Activated T-helper 9 cell treated with anti-CD3 and anti-CD28 coated beads, Interleukin-2, amount 50 U/mL, for 16 hours (primary cell): ENCODE results near the gene CFAP97D2.
"Not testable (repeated sequence)": the region's sequence is repeated elsewhere in the genome, so short reads cannot be mapped to it uniquely, and the experiment has no call there.

ENCODE experiments used
- DNase-seq: peaks from one replicate; pipeline ENCODE4 v3.0.0-alpha.2; 2020; ENCODE audit warnings: low read depth

CFAP97D2 gene

DNA sequence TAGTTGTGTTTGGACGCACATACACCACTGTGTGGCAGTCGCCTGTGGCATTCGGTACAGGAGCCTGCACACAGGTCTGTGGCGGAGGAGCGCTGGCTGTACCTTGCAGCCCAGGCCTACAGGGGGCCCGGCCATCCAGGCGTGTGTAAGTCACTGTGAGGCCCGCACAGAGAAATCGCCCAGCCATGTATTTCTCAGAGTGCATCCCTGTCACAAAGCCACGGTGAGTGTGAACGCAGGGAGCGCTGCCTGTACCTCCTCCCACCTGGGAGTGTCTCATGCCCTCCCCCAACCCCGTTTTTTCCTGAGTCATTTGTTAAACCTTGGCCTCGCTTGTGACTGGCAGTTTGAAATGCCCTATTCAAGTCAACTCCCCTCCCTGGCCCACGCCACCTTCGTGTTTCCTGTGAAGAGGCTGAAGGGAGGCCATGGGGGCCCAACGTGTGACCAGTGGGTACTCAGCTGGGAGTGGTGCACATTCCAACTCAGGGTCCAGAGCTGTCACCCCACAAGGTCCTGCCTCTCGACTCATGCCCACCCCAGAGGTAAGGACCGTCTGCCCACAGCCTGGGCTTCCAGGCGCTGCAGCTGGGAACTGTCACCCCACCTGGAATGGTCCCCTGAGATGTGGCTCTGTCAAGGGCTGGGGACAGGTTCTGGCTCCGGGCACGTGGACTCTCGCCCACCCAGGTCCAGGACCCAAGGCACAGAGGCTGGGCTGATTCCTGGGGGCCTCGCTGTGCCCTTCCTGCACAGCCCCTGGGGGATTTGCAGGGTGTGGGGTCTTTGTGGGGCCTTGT lies 35.1 kb upstream of the CFAP97D2 start:
- no peak for DNase-seq

DNA sequence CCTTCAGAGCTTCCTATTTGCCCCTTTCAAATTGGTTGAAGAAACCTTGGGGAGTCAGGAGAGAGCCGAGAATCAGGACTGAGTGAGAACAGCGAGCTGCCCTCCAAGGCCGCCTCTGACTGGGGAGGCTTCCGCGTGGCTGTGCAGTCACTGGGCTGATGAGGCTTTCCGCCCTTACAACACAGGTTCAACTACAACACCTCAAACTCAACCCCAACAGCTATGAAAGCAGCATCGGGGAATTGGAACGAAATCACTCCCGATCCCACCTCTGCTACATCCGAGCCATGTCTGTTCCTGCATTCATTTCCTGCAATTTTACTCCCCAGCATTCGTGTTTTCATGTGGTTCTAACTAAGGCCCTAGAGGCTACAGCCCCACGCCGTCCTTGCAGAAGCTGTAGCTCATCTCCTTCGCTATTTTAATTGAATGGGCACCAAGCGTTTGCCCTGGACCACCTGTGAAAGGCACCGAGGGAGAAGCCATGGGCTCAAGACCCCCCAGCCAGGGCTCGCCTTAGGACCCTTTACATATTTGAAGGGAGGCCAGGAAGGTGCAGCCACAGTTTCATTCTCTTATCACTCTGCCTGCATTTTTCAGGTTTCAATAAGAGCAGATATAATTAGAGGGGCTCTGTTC lies 34.3 kb upstream of the CFAP97D2 start:
- DNase-seq = no peak

GRCh38 chr13:114145256-114145655 lies 33.8 kb upstream of the CFAP97D2 start:
- DNase-seq = no peak

GRCh38 chr13:114145722-114146121 lies 33.3 kb upstream of the CFAP97D2 start:
- DNase-seq = no peak

GRCh38 chr13:114146173-114146572 lies 32.9 kb upstream of the CFAP97D2 start:
- no peak for DNase-seq

GRCh38 chr13:114146629-114147028 lies 32.4 kb upstream of the CFAP97D2 start:
- no peak for DNase-seq

GRCh38 chr13:114147803-114148520 lies 31.1 kb upstream of the CFAP97D2 start:
- no peak for DNase-seq

DNA sequence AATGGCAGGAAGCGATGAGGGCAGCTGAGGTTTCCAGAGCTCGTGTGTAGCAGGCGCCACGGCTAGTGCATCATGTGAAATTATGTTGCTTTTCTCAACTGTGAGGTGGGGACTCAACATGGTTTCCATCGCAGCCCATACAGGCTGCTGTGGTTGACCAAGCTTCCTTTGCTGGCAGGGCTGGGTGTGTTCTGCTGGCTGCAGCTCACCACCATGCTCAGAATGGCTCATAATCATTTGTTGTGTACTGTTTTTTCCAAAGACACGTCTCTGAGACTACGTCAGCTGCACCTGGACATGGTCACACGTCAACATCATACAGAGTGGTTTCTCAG lies 30.6 kb upstream of the CFAP97D2 start:
- DNase-seq = peak; percentile 69

DNA sequence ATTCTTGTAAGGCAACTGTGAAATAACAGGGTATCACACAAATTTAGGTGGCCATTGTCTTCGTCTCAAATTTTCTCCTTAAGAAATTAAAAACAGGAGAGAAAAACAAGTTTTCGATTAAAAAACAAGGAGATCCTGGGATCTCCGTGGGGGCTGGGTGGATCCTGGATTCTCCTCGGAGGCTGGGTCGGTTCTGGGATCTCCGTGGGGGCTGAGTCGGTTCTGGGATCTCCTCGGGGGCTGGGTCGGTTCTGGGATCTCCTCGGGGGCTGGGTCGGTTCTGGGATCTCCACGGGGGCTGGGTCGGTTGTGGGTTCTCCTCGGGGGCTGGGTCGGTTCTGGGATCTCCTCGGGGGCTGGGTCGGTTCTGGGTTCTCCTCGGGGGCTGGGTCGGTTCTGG lies 30.2 kb upstream of the CFAP97D2 start:
- not testable (repeated sequence) for DNase-seq

DNA sequence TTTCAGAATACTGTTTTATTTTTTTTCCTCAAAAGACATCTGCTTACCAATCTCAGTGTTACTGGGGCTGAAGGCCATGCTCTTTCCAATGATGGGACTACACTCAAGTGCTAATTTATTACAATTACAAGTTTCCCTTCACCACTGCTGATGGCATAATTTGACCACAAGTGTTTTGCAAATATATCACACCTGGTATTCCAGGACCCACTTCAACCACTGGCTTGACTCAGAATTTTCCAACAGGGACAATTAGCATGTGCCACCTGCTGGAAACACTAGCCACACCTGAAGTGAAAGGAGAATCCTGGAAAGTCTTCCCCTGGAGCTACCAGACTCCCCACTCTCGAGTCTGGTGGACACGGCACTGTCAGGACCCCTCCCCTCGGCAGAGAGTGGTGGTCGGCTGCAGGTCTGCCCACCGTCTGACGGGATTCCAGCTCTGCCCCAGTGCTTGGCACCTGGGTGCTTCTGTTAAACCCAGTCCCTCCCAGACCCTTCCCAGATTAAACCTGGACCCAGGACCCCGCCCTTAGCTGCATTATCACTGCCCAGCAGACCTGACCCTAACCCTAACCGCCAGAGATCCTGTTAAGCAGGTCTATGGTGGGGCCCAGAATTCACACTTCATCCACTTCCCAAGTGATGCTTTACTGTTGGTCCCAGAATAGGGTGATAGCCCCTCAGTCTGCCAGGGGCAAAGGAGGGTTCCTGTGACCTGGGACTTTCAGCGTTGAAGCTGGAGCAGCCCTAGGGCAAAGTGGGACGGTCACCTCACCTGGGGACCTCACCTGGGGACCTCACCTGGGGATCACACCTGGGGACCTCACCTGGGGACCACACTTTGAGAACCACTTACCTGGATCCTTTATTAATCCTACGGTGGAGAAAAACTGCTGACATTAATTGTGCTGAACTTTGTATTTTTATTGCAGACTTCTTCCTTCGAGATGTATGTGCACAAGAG lies 29.0 kb upstream of the CFAP97D2 start:
- no peak for DNase-seq

DNA sequence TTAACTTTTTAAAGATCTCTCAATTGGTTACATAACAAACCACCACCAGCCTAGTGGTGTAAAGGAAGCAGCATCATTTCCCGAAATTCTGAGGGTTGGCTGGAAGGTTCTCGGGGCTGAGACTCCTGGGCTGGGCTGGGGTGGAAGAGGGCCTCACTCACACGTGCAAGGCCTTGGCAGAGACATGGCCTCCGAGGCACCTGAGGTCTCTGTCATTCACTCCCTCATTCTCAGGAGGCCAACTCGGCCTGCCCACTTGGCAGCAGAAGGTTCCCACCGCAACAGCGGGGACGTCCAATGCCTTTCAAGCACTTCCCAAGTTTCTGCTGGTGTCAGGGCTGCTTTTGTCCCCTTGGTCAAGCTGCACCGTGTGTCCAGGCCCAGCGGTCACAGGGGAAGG lies 28.0 kb upstream of the CFAP97D2 start:
- no peak for DNase-seq

DNA sequence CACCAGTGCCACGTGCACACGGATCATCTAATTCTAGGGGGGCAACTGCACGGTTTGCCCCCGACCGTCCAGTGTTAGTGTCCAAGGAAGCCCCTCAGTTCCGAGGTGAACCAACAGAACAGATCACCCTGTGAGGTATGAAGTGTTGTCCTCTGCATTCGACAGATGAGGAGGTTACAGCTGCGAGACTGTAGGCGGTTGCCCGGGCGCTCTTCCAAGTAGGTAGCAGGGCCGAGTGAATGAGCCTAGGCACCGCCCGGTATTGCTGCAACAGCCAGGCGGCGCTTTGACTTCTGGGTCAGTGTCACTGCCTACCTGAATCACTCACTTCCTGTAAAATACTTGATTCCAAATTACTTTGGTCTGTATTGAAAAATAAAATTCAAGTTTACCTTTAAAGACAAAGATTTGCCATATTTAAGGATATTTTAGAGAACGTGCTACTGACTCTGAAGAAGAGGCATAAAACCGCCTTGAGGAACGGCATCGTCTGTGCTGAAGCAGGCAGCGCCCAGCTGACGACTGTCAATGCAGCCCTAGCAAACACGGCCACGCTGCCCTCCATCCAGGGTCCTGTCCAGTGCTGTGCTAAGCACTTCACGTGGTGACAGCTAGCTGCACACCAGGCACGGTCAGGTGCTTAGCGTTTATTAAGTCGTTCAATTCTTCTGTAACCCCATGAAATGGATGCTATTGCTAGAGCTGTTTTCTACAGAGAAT lies 27.3 kb upstream of the CFAP97D2 start:
- DNase-seq = peak; percentile 40

GRCh38 chr13:114152285-114152645 lies 26.8 kb upstream of the CFAP97D2 start:
- no peak for DNase-seq

DNA sequence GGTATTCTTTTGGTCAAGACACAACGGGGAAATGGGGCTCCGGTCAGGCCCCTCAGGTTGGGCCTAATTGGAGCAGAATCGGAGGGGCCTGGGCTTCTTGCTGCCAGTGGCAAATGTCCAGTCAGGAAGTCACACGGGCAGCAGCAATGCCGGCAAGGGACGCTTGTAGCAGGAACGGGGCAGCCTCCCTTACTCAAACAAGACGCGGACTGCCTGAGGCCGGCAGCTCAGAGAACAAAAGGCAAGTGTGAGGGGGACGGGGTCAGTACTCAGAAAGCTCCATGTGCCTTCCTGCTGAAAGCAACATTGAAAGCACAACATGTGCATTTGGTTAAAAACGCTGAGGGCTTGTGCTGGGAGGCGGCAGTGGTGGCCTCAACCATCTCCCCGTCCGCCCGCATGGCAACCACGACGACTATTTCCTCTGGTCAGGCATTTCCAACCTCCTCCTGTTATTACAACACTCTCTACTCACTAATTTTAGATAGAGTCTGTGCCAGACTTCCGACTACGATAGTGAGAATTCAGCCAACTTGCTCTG lies 26.2 kb upstream of the CFAP97D2 start:
- DNase-seq = no peak

DNA sequence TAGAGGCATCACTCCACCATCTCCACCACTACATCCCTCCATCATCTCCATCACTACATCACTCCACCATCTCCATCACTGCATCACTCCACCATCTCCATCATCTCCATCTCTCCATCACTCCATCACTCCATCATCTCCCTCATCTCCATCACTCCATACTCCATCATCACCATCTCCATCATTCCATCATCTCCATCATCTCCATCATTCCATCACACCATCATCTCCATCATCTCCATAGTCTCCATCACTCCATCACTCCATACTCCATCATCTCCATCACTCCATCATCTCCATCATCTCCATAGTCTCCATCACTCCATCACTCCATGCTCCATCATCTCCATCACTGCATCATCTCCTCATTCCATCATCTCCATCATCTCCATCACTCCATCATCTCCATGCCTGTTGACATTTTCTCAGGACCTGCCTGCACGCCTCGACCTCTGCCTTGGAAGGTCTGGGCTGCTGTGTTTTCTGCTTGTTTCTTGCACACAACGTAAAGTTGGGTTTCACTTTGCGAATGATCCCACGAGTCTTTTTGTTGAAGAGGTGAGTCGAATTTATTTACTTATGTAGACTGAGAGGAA lies 25.5 kb upstream of the CFAP97D2 start:
- no peak for DNase-seq

- DNase-seq = no peak
These were observed 24.6 kb upstream of the CFAP97D2 start for GRCh38 chr13:114154476-114154875.

DNA sequence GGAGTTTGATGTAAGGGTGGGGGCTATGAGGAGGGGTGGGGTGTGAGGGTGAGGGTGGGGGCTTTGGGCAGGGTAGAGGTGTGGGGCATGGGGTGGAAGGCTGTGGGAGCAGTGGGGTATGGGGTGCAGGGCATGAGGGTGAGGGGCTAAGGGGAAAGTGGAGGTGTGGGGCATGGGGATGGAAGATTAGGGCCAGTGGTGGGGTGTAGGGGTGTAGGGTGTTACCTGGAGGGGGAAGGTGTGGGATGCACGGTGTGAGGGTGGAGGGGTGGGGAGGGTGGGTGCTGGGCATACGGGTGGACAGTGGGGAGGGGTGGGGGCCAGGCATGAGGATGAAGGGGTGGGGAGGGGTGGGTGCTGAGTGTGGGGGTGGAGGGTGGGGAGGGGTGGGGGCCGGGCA lies 23.7 kb upstream of the CFAP97D2 start:
- DNase-seq = no peak

- no peak for DNase-seq
These were observed 22.9 kb upstream of the CFAP97D2 start for GRCh38 chr13:114155926-114156883.

- no peak for DNase-seq
These were observed 21.1 kb upstream of the CFAP97D2 start for GRCh38 chr13:114157869-114158495.
